Stimulated activated CD4-positive, alpha-beta T cell treated with anti-CD3 and anti-CD28 coated beads, Interleukin-15, amount 100 ng/mL, for 1 hour (primary cell): Measurements from ENCODE around the gene PTPMT1.
A peak's percentile ranks its signal among the peaks of the same experiment; 100 is the strongest.
"Not testable (repeated sequence)": the region's sequence is repeated elsewhere in the genome, so short reads cannot be mapped to it uniquely, and the experiment has no call there.

Source experiments
- DNase-seq, 2 donors: peaks; one replicate each; pipeline ENCODE4 v3.0.0-alpha.2; 2020; ENCODE audit warnings: low read depth in 1 of 2, low spot score in 1 of 2

PTPMT1 gene

GRCh38 chr11:47565340-47566148 is at the start of gene PTPMT1:
TSS of gene PTPMT1 (plus strand) at chr11:47565599. CDS start at chr11:47565623, 24 bp downstream.
- DNase-seq: peak; percentile 29 to 51

DNA sequence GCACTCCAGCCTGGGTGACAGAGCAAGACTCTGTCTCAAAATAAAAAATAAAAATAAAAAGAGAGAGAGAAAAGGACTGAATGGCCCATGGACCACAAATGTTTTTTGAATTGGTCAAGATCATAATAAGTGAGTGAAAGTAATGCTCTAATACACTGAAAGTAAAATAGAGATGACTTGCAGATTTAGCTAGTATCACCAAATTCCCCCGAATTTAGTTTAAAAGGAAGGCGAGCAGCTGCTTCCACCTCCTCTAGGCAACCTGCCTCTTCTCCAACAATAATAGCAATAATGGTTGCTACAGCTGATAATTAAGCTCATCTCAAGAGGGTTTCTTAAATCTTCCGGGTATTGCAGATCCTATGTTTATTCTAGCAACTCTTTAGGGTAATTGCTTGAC is 49.2 kb upstream of the PTPMT1 start:
- no peak for DNase-seq

DNA sequence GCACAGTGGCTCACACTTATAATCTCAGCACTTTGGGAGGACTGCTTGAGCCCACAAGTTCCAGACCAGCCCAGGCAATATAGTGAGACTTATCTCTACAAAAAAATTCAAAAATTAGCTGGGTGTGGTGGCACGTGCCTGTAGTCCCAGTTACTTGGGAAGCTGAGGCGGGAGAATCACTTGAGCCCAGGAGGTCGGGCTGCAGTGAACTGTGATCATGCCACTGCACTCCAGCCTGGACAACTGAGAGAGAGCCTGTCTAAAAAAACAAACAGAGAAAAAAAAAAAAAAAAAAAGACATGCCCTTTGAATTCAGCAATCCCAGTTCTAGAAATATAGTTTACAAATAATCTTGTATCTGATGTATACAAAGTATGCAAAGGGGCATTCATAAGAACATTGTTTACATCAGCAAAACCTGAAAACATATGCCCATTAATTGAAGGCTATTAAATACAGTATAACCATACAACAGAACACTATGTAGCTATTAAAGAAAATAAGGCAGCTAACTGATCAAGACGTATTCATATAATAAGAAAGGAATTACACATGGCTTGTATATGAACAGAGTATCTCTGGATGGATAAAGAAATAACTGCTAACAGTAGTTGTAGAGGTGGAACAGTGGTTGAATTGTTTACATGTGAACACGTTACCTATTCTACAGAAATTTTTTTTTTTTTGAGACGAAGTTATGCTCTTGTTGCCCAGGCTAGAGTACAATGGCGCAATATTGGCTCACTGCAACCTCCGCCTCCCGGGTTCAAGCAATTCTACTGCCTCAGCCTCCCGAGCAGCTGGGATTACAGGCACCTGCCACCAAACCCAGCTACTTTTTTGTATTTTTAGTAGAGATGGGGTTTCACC is 48.2 kb upstream of the PTPMT1 start:
- no peak for DNase-seq

- no peak for DNase-seq
Observed at GRCh38 chr11:47518212-47518964, 47.0 kb upstream of the PTPMT1 start.

- DNase-seq: no peak
Observed at GRCh38 chr11:47523490-47524225, 41.7 kb upstream of the PTPMT1 start.

GRCh38 chr11:47524291-47524874 is 41.0 kb upstream of the PTPMT1 start:
- no peak for DNase-seq

- DNase-seq: not testable (repeated sequence)
Observed at GRCh38 chr11:47526032-47526431, 39.4 kb upstream of the PTPMT1 start.

GRCh38 chr11:47527186-47527585 is 38.2 kb upstream of the PTPMT1 start:
- no peak for DNase-seq

GRCh38 chr11:47529951-47530350 is 35.4 kb upstream of the PTPMT1 start:
- no peak for DNase-seq

- not testable (repeated sequence) for DNase-seq
Observed at GRCh38 chr11:47530721-47531120, 34.7 kb upstream of the PTPMT1 start.

- no peak for DNase-seq
Observed at GRCh38 chr11:47531666-47532065, 33.7 kb upstream of the PTPMT1 start.

DNA sequence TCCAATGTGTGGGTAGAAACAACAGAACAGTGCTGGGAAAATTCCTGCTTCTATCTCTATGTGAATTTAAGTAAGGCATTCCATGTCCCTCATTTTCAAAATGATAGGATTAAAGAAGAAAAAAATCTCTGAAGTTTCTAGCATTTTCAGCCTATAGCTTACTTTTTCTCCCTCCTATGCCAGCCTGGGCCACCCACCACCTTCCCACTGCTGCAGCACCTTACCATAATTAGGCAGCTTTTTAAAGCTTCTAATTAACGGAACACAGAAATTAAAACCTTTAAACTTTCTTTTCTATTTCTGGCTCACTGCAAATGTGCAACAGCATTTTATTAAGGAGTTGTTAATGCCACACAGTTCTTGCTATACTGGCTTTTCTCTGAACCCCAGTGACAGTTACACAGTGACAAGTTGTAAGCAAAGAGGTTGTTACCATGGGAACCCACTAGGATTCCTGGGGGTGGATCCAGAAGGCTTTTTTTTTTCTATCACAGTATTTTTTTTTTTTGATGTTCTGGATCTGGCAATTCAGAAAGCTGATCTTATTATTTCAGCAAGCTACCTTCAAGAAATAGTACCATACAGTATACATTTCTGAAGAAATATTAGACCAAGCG is 32.7 kb upstream of the PTPMT1 start:
- DNase-seq: no peak

- DNase-seq: no peak
Observed at GRCh38 chr11:47533690-47534151, 31.7 kb upstream of the PTPMT1 start.

DNA sequence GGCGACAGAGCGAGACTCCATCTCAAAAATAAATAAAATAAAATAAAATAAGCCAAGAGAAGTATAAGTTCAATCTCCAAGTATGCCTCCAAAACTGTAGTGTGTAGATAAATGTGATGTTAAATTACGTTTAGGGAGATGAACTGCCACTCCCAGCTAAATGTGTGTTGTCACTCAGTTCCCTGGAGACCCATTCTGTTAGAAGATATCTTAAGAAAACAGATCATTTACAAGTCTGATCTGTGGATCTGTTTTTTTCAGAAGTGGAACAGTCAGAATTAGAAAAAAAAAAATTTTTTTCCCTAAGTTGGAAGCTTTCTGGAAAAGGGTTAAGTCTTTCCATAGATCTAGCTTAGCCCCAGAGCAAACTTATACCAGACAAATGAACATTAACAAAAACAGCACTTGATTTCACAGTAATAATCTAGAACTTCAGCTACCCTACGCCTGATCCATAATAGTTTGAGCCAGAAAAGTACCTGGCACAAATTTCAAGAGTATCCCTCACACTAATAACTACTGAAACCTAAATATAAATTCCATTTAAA is 30.6 kb upstream of the PTPMT1 start:
- no peak for DNase-seq

- no peak for DNase-seq
Observed at GRCh38 chr11:47536915-47537314, 28.5 kb upstream of the PTPMT1 start.

DNA sequence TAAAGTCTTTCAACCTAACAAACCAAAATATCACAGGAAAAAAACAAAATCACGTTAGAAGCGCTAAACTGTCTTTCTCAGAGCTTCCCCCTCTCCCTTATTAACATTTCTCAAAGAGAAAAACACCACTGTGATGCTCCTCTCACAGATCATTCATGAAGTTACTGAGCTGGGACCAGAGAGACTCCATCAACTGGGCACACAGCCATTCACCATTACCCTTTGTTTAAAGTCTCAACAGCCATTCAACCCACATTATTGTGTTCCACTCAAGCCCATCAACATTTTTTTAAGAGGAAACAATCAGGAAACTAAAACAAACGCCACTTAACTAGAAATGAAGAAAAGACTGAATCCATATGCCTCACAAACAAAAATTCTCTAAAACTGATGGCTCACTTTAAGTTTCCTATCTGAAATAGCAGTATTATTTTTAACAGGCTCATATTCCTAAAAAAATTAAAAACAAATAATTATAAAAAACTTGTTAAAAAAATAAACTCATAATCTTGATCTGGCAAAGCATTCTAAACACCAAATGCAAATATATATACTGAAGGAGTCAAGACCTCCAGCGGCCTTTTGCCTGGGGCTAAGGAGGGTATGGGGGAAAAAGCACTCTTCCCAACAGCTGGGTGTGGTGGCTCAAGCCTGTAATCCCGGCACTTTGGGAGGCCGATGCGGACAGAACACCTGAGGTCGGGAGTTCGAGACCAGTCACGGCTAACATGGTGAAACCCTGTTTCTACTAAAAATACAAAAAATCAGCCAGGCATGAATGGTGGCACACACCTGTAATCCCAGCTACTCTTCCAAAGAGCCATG is 26.4 kb upstream of the PTPMT1 start:
- DNase-seq: no peak

- DNase-seq: no peak
Observed at GRCh38 chr11:47539681-47540039, 25.7 kb upstream of the PTPMT1 start.

DNA sequence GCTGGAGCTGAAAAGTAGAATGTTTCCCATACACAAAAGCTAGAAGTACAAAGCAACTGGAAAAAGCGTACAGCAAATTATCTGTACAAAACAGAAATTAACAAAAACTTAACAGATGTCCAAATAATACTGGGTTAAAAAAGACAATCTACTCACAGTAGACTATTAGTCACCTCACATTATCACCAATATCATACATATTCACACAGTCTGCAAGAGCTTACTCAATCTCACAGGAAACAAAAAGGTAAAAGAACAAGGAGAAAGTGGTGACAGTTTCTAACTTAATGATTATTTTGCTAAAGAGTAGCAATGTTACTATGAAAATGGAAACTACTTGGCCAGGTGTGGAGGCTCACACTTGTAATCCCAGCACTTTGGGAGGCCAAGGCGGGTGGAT is 24.3 kb upstream of the PTPMT1 start:
- no peak for DNase-seq

- no peak for DNase-seq
Observed at GRCh38 chr11:47545298-47545697, 20.1 kb upstream of the PTPMT1 start.
